Activated CD8-positive, alpha-beta memory T cell treated with anti-CD3 and anti-CD28 coated beads, Interleukin-2, amount 50 U/mL, for 1 hour (primary cell): ENCODE results near the gene GALNT1.
A peak's percentile ranks its signal among the peaks of the same experiment; 100 is the strongest.
"Not testable (repeated sequence)": the region's sequence is repeated elsewhere in the genome, so short reads cannot be mapped to it uniquely, and the experiment has no call there.

Experiments
- DNase-seq: peaks from one replicate; pipeline ENCODE4 v3.0.0-alpha.2; 2020; ENCODE audit errors: extremely low read depth

Gene GALNT1

GRCh38 chr18:35581546-35581897 is at the start of gene GALNT1:
TSS of gene GALNT1 (plus strand) at chr18:35581740. CDS start at chr18:35654663, 72,923 bp downstream.
- DNase-seq = no peak

DNA sequence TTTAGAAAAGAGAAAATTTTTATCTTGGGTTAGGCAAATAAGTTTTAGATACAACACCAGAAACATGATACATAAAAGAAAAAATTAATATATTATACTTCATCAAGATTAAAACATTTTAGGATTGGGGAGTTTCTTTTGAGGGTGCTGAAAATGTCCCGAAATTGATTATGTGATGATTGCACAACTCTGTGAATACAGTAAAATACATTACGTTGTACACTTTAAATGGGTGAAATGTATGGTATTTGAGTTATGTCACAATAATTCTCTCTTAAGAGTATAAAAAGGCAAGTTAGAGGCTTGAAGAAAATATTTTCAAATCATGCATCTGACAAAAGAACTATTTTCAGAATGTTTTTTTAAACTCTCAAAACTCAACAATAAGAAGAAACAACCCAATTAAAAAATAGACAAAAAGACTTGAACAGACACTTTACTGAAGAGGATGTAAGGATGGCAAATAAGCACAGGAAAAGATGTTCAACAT is 47.6 kb upstream of the GALNT1 start:
- no peak for DNase-seq

DNA sequence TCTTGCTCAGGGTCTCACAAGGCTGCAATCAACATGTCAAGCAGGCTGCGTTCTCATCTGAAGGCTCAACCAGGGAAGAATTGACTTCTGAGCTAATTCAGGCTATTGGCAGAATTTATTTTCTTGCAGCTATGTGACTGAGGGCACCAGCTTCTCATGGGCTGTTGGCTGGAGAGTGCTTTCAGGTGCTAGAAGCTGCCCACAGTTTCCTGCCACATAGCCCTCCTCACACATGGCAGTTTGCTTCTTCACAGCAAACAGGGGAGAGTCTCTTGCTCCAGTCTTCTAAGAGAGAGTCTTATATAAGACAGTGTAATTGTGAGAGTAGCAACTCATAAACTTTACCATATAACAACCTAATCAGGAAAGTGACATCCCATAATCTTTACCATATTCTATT is 46.2 kb upstream of the GALNT1 start:
- DNase-seq = no peak

DNA sequence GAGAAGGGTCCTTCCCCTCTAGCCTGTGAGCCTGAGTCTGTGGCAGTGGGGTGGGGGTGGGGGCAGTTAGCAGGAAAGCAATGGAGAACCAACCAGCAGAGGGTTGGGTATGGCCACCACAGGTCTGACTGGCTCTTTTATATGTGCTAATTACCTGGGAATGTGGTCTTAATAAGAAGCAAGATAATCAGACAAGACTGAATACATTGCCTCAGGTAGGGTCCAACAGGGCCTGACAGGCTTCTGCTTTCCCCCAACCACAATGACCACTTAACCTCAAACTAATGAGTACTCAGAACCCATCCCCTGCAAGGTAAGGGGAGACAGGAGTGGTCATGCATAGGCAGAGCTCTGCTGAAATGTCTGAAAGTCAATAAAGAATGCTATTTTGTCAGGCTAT is 39.2 kb upstream of the GALNT1 start:
- no peak for DNase-seq

GRCh38 chr18:35547008-35547605 is 34.4 kb upstream of the GALNT1 start:
- DNase-seq = no peak

DNA sequence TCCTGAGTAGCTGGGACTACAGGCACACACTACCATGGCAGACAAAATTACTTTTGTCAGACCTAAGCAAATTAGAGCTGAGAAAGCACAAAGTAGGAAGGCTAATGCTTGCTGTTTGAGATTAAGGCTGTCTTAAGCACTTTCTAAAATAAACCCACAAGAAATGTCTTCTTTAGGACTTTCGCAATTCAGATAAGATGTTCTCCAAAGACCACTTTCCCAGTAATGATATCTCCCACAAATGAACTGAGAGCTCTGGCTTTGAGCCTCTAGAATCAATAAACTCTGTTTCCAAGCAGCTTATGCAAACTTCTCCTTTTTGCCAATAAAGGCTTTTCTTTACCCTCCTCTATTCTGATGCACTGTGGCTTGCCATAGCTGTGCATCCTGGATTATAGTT is 32.0 kb upstream of the GALNT1 start:
- DNase-seq = no peak

DNA sequence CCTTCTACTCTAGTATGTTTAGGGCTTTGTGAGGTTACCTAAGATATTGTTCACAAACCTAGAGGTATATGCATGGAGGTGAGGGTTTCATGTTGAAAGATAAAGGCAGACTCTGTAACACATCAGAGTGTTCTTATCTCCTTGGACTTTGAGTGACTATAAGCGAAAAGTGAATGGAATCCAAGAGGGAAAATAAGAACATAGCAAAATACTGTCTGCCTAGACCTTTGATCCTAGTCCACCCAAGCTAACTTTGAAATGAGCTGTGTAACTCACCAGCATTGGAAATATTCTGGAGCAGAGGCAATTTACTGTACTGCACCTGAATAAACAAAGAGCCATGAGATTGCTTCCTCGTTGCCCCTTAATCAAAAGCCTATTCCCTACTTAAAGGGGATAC is 28.2 kb upstream of the GALNT1 start:
- no peak for DNase-seq

DNA sequence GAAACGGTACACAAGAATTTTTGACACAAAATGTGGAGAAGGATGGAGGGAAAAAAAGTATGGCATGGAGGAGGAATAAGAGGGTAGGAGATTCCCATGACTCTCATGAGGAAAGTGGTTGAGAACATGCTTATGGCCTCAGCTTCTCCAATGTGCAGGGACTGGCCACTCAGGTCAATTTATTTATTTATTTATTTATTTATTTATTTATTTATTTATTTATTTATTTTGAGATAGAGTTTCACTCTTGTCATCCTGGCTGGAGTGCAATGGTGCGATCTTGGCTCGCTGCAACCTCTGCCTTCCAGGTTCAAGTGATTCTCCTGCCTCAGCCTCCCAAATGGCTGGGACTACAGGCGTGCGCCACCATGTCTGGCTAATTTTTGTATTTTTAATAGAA is 26.0 kb upstream of the GALNT1 start:
- not testable (repeated sequence) for DNase-seq

- no peak for DNase-seq
Observed at GRCh38 chr18:35559867-35560266, 21.7 kb upstream of the GALNT1 start.

DNA sequence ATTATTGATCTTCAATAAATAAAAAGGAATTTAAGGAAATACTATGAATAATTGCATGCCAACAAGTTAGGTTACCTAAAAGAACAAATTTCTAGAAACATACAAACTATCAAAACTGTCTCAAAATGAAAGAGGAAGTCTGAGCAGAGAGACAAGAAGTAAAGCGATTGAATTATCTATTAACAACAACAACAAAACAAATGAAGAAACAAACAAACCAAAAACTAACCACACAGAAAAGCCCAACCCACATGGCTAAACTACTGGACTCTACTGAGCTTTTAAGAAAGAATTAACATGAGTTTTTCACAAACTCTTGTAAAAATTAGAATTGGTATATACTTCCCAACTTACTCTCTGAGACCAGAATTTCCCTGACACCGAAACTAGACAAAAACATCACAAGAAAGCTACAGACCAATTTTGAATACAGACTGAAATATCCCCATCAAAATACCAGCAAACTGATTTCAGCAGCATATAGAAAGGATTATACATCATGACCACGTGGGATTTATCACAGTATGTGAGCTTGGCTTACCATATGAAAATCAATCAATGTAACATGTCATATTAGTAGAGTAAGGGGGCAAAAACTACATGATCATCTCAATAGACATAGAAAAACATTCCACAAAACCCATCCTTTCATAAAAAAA is 16.6 kb upstream of the GALNT1 start:
- no peak for DNase-seq

DNA sequence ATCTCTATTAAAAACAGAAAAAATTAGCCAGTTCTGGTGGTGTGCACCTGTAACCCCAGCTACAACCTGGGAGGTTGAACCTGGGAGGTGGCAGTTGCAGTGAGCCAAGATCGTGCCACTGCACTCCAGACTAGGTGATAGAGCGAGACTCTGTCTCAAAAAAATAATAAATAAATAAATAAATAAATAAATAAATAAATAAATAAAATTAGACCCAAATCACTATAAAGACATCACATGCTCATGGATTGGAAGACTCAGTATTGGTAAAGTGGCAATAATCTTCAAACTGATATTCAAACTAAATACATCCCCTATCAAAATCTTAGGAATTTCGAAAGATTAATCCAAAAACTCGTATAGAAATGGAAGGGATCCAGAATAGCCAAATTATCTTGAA is 15.5 kb upstream of the GALNT1 start:
- no peak for DNase-seq

DNA sequence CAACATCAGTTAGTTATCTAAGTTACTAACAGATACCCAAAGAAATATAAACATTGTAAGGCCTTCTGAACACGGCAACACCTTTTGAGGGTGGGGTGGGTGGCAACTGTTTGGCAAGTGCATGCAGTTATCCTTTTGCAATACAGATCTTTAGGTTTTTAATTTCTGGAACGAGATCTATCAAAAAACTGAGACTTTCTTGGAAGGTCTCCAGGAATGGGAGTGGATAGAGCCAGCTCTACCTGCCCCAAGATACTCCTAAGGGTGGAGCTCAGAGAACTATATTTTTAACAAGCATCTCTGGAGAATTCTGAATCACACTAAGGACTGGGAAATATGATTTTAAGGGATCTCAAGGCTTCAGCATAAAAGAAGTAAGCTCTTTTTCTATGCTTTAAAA is 11.4 kb upstream of the GALNT1 start:
- no peak for DNase-seq

GRCh38 chr18:35571138-35571537 is 10.4 kb upstream of the GALNT1 start:
- DNase-seq = no peak

DNA sequence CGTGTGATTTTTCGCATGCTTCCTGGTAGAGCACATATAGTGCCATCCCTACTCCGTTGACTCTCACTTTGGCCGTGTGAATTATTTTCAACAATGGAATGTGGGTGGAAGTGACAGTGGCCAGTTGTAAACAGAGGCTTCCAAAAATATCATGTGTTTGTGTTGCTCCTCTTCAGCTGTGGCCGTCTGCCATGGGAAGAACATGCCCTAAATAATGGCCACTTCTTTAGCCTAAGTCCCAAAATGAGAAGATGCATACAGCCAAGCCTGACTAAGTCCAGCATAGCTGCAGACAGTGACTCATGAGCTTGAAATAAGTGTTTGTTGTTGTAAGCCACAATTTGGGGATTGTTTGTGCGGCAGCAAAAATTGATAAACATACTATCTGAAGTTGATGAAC is 8.9 kb upstream of the GALNT1 start:
- no peak for DNase-seq

GRCh38 chr18:35573531-35573930 is 8.0 kb upstream of the GALNT1 start:
- no peak for DNase-seq

GRCh38 chr18:35576240-35576845 is 5.2 kb upstream of the GALNT1 start:
- not testable (repeated sequence) for DNase-seq

DNA sequence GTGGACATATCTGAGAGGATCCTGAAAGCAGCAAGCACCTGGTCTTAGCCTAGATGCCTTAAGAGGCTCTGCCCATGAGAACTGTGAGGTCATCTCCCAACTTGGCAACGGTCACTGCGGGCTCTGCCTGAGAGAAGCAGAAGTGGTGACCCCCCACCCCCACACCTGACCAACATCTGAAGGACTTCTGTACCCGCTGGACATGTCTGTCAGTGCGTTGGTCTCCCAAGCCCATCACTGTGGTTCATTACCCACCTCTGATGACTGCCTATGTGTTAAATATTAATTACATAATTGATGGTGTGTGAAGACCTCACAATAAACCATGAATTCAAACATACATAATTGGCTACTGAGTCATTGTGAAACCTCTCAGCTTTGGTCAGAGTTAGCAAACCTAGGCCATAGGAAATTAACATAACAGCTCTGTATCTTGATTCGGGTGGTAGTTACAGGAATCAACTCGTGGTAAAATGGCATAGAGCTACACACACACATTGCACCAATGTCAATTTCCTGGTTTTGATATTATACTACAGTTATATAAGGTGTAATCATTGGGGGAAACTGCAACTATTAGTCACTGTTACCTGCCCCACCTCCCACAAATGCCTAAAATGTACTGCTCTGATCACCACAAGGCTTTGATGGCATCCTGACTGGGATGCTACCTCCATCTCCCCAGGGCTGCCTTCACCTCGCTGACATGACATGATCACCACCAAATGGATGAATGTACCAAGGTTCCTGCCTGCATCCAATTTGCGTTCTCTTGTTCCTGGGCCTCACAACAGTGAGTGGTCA is 4.3 kb upstream of the GALNT1 start:
- no peak for DNase-seq

DNA sequence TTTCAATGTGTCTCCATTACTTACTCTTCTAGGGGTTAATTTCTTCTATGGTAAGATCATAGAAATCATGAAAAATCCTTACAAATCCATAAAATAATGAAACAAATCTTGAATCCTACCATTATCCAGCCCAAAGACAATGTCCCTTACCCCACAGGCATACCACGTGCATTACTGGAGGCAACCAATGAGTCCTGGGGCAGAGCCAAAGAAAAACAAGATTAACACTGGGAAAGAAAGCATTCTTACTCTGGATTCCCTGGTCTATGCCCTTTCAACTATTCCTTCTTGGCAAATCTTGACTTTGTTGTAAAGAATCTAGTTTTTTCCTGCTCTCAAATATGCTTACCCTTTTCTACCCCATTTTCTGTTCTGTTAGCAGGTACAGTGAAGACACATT is 3.1 kb upstream of the GALNT1 start:
- no peak for DNase-seq

GRCh38 chr18:35578936-35579335 is 2.6 kb upstream of the GALNT1 start:
- no peak for DNase-seq

- DNase-seq = peak; percentile 21
Observed at GRCh38 chr18:35580701-35581539, 620 bp upstream of the GALNT1 start.

GRCh38 chr18:35581898-35582641 is 530 bp downstream of the GALNT1 start:
- no peak for DNase-seq
